CD4-positive, alpha-beta T cell treated with Interleukin-12 subunit alpha and Interleukin-12 subunit beta, for 1 hour (primary cell): Measurements from ENCODE around the gene EDEM3.
A peak's percentile ranks its signal among the peaks of the same experiment; 100 is the strongest.
"Not testable (repeated sequence)": the region's sequence is repeated elsewhere in the genome, so short reads cannot be mapped to it uniquely, and the experiment has no call there.

Experiments used
- DNase-seq: peaks from one replicate; pipeline ENCODE4 v3.0.0-alpha.2; 2020

Gene EDEM3

GRCh38 chr1:184754476-184755225 is at the start of gene EDEM3:
Gene EDEM3 (minus strand): TSS chr1:184754858. CDS start chr1:184754646, 212 bp downstream.
- peak; percentile 99 for DNase-seq

- no peak for DNase-seq
These were observed 49.6 kb upstream of the EDEM3 start for GRCh38 chr1:184804220-184804619.

GRCh38 chr1:184803180-184803492 is 48.5 kb upstream of the EDEM3 start:
- DNase-seq, result no peak

- DNase-seq, result no peak
These were observed 47.9 kb upstream of the EDEM3 start for GRCh38 chr1:184802354-184803179.

GRCh38 chr1:184801503-184801902 is 46.8 kb upstream of the EDEM3 start:
- DNase-seq, result no peak

GRCh38 chr1:184800876-184801275 is 46.2 kb upstream of the EDEM3 start:
- DNase-seq, result no peak

- DNase-seq, result no peak
These were observed 39.3 kb upstream of the EDEM3 start for GRCh38 chr1:184793967-184794366.

- no peak for DNase-seq
These were observed 37.9 kb upstream of the EDEM3 start for GRCh38 chr1:184792450-184792969.

- DNase-seq, result no peak
These were observed 36.9 kb upstream of the EDEM3 start for GRCh38 chr1:184791550-184791900.

GRCh38 chr1:184790642-184791549 is 36.2 kb upstream of the EDEM3 start:
- no peak for DNase-seq

GRCh38 chr1:184789884-184790283 is 35.2 kb upstream of the EDEM3 start:
- no peak for DNase-seq

GRCh38 chr1:184788970-184789369 is 34.3 kb upstream of the EDEM3 start:
- no peak for DNase-seq

- DNase-seq, result no peak
These were observed 30.9 kb upstream of the EDEM3 start for GRCh38 chr1:184785529-184785928.

- not testable (repeated sequence) for DNase-seq
These were observed 29.1 kb upstream of the EDEM3 start for GRCh38 chr1:184783723-184784122.

- DNase-seq, result no peak
These were observed 27.3 kb upstream of the EDEM3 start for GRCh38 chr1:184781941-184782340.

GRCh38 chr1:184775885-184776284 is 21.2 kb upstream of the EDEM3 start:
- DNase-seq, result no peak

- no peak for DNase-seq
These were observed 20.7 kb upstream of the EDEM3 start for GRCh38 chr1:184775329-184775728.

- DNase-seq, result no peak
These were observed 19.2 kb upstream of the EDEM3 start for GRCh38 chr1:184773762-184774320.

GRCh38 chr1:184771190-184771691 is 16.6 kb upstream of the EDEM3 start:
- no peak for DNase-seq

GRCh38 chr1:184770181-184770979 is 15.7 kb upstream of the EDEM3 start:
- DNase-seq, result no peak

- no peak for DNase-seq
These were observed 14.6 kb upstream of the EDEM3 start for GRCh38 chr1:184769241-184769640.

GRCh38 chr1:184768467-184768866 is 13.8 kb upstream of the EDEM3 start:
- no peak for DNase-seq
